HG03139 (cell line): ENCODE measurements around the gene BIN2.
"Not testable (repeated sequence)": the region's sequence is repeated elsewhere in the genome, so short reads cannot be mapped to it uniquely, and the experiment has no call there.

Source experiments
- ATAC-seq: cut with Tn5 transposase; IDR thresholded peaks from one replicate; pipeline ENCODE4 v1.9.1; 2021; ENCODE audit not compliant: unreplicated experiment

Gene BIN2

GRCh38 chr12:51346581-51346980 lies 22.6 kb upstream of the BIN2 start, which contains the start of gene CELA1:
TSS of gene CELA1 (minus strand) at chr12:51346679. CDS start at chr12:51346638, 41 bp downstream.
- ATAC-seq: no peak

DNA sequence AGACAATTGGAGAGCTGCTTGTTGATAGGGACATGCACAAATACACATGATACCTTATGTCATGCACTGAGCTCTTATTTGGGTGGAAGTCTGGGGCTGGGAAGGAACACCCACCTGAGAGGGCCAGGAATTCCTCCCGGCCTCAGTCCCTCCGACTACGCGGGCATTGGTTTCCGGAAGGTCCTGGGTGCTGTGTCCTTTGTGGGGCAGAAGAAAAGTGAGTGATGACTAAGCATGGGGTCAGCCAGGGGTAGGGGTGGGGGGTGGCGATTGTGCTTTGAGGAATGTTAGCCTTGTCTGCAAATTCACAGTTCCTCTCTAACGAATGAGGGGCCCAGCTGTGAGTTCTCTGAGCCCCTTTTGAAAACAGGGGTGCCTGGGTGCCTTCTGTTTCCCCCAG lies 21.7 kb upstream of the BIN2 start:
- no peak for ATAC-seq

GRCh38 chr12:51343201-51343600 lies 19.2 kb upstream of the BIN2 start:
- ATAC-seq: no peak

- ATAC-seq: no peak
Observed at GRCh38 chr12:51342416-51342815, 18.4 kb upstream of the BIN2 start.

- ATAC-seq: no peak
Observed at GRCh38 chr12:51341251-51342007, 17.5 kb upstream of the BIN2 start.

DNA sequence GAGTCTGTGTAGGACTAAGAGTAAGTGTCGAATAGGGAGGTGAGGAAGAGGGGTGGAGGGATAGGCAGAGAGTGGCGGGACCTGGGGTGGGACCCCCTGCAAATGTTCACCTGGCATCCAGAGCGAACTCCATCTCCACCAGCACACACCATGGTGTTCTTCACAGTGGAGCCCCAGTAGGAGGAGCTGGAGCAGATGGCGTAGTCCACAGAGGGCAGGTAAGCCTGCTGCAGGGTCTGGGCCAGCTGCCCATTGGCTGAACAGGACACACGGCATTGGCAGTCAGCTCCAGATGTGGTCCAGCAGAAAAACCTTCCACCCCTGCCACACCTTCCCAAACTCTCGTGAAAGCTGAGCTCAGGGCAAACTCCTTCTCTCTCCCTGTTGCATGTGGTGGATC lies 15.8 kb upstream of the BIN2 start:
- no peak for ATAC-seq

- ATAC-seq: not testable (repeated sequence)
Observed at GRCh38 chr12:51337336-51337735, 13.4 kb upstream of the BIN2 start.

GRCh38 chr12:51335931-51336330 lies 12.0 kb upstream of the BIN2 start:
- ATAC-seq: no peak

DNA sequence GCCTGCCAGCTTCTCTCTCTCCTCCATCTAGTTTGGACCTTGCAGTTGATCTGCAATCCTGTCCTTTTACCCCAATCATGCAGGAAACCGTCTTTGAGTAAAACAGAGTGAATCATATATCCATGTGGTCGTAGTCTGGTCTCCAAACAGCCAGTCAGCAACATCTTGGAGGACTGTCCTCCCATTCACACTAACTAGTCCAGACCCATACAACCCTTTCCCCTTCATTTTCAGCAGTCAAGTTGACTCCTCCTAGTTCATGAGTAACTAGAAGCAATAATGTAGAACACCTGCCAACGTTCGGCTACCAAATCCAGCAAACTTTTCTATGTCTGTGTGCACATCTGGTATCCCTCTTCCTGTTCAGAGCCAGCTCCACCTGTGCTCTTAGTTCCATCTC lies 10.8 kb upstream of the BIN2 start:
- ATAC-seq: no peak

- no peak for ATAC-seq
Observed at GRCh38 chr12:51333536-51333935, 9.6 kb upstream of the BIN2 start.

DNA sequence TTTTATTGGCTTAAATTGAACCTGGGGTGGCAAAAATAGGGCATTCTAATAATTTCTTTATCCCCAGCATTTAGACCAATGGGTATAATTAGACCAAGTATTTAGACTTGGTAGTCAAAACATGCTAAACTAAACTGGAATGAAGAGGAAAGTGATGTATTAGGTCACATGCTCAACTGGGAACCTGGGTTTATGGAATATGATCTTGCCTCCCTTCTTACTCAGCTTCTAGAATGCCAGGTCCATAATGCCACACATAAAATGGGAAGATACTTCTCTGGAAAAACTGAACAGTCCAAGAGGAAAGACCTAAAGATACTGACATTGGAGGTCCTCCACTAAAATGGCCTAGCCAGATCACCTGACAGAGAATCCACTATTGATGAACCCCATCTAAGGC lies 6.2 kb upstream of the BIN2 start:
- no peak for ATAC-seq

- ATAC-seq: no peak
Observed at GRCh38 chr12:51329742-51330141, 5.8 kb upstream of the BIN2 start.

DNA sequence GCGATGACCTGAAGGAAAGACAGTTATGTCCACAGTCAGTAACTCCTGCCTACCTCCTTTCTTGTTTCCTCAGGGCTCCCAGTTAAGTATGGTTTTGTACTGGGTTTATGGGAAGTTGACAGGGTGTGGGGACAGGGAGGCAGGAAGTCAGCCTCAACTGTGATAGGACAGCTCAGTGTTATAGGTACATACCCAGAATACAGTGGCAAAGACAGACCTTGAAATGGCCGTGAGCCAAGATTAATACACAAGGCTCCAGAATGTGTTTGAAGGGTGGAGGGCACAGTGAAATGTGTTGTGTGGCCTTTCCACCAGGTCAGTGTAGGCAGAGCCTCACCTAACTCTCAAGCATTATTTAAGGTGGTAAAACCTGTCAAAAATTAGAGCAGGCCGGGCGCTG lies 4.6 kb upstream of the BIN2 start:
- no peak for ATAC-seq

GRCh38 chr12:51326698-51327439 lies 2.9 kb upstream of the BIN2 start:
- ATAC-seq: peak; percentile 42

DNA sequence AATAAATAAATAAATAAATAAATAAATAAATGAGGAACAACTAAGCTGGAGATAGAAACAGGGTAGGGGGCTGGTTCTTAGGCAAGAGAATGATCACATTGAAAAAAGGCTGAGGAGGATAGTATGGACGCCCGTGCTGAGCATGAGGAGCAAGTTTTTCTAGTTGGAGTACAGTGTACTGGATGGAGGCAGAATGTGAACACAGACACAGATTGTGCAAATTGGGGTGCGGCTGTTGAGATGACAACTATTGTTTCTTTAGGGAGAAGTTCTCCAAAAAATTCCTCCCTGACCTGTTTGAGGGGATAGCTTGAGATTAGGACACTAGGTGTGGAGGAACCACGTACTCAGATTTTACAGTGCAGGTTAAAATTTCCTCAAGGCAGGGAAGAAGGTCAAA lies 979 bp upstream of the BIN2 start:
- no peak for ATAC-seq

DNA sequence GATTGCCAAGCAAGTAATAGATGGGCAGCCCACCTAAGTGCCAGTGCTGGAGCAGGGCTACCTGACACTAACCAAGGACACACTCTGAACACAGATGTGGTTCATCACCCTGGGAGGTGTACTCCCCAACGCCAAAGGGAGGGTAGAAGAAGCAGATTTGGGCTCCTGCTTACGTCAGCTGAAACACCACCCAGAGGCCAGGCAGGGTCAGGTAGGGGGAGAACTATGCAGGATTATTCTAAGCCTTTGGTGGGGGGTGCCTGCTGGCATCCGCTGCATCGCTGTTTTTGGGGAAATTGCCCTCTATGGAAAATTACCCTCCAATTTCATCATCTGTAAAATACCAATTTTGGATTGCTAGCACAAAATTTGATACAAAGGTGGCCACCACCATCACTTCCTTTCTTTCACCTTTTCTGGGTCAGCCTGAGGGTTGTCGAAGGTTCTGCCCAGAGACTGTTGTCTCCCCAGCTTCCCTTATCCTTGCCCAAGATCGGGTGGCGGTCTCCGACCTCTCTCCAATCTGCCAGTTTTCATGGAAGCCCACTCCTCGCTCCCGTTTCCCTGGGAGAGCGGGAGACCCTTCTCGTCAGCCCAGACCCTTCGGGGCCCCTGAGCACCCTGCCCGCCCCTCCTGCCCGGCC lies 535 bp downstream of the BIN2 start:
- no peak for ATAC-seq

DNA sequence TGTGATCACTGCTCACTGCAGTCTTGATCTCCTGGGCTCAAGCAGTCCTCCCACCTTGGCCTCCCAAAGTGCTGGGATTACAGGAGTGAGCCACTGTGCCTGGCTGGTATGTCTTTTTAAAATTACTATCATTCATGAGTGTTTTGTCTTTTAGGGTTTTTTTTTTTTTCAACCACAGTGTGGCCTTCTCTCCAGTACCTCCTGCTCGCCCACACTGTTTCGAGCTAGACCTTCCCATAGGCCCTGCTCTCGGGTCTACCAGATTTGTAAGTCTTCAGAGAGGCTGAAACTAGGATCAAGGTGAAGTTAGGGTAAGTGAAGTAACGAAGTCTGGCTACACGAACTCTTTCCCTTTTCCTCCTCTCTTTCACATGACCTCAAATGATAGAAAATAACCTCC lies 1.5 kb downstream of the BIN2 start:
- ATAC-seq: no peak

GRCh38 chr12:51321882-51322281 lies 2.1 kb downstream of the BIN2 start:
- ATAC-seq: no peak

DNA sequence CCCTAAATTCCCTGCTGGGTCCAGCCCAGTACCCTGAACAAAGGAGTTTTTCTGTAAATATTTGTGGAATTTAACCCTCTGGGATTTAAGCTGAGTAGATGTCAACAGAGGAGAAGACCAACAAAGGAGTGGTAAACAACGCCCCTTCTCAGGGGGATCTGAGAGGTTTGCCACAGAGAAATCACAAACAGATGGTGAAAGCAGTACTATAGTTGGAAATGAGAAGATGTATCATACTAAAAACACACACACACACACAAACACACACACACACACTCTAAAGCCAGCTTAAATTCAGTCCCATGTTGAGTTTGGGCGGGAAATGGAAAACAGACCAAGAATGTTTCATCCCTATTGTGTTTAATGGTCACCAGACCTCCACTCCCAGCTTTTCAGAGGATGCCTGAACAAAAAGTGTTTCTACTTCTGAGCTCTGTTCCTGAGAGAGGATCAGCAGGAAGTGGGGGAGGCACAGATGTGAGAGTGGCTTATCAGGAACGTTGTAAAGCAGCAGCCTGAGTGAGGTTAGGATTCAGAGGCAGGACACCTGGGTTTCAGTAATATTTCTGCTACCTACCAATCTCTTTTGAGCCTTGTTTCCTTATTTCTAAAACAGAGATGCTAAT lies 3.2 kb downstream of the BIN2 start:
- ATAC-seq: no peak

GRCh38 chr12:51320311-51320694 lies 3.7 kb downstream of the BIN2 start:
- no peak for ATAC-seq

- ATAC-seq: no peak
Observed at GRCh38 chr12:51318846-51319599, 5.0 kb downstream of the BIN2 start.
